ENCODE data around the gene LMNTD2. TPM values are rescaled to one million over a fixed set of nuclear protein-coding genes. Genes with fewer than 3 reads are reported as not detected.

Gene LMNTD2
- total and polyA plus RNA-seq, 2 of the 13 experiments (the other 11 are each of a cell fraction or from before 2014, with no cell fraction given) = 1.1 to 3.1 TPM

- TF ChIP-seq ARNTL (CRISPR knock-in tag; IDR thresholded peaks at IDR 0.05) = peak; percentile 56; the same call in 1 of the 2 replicates
- TF ChIP-seq SAP130 (CRISPR knock-in tag; IDR thresholded peaks at IDR 0.05; ENCODE audit: low read depth) = peak; percentile 83
- TF ChIP-seq, protein P1, sequence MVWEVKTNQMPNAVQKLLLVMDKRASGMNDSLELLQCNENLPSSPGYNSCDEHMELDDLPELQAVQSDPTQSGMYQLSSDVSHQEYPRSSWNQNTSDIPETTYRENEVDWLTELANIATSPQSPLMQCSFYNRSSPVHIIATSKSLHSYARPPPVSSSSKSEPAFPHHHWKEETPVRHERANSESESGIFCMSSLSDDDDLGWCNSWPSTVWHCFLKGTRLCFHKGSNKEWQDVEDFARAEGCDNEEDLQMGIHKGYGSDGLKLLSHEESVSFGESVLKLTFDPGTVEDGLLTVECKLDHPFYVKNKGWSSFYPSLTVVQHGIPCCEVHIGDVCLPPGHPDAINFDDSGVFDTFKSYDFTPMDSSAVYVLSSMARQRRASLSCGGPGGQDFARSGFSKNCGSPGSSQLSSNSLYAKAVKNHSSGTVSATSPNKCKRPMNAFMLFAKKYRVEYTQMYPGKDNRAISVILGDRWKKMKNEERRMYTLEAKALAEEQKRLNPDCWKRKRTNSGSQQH (CRISPR knock-in tag; IDR thresholded peaks at IDR 0.05; ENCODE audit: low read depth) = no peak
- TF ChIP-seq XRCC5 (optimal IDR thresholded peaks at IDR 0.05; ENCODE audit: low read length) = peak; percentile 93
- TF ChIP-seq REPIN1 (CRISPR knock-in tag; IDR thresholded peaks at IDR 0.05; ENCODE audit: borderline replicate concordance, low read depth) = peak; percentile 32; the same call in 1 of the 2 replicates
- no peak for TF ChIP-seq ZNF232 (CRISPR knock-in tag; IDR thresholded peaks at IDR 0.05; ENCODE audit: borderline replicate concordance)
- TF ChIP-seq FOXC1 (CRISPR knock-in tag; IDR thresholded peaks at IDR 0.05; ENCODE audit: borderline replicate concordance) = peak; percentile 88
- TF ChIP-seq FLYWCH1 (CRISPR knock-in tag; IDR thresholded peaks at IDR 0.05) = no peak
- TF ChIP-seq SAFB2 (CRISPR knock-in tag; IDR thresholded peaks at IDR 0.05; ENCODE audit: borderline replicate concordance, low read depth) = 0 out of 2 replicates have a peak, but pooled peaks have one; percentile 55
- TF ChIP-seq GLMP (CRISPR knock-in tag; IDR thresholded peaks at IDR 0.05; ENCODE audit: borderline replicate concordance) = no peak
- TF ChIP-seq ZNF713 (CRISPR knock-in tag; IDR thresholded peaks at IDR 0.05) = no peak
- TF ChIP-seq NCOA1 (CRISPR knock-in tag; IDR thresholded peaks at IDR 0.05) = peak; percentile 75; the same call in 1 of the 2 replicates
- no peak for TF ChIP-seq SIN3A (IDR thresholded peaks at IDR 0.05; ENCODE audit: borderline replicate concordance, low read depth, low read length)
- TF ChIP-seq CCAR2 (optimal IDR thresholded peaks at IDR 0.05; ENCODE audit: low read depth, low read length) = no peak
- no peak for TF ChIP-seq ZNF790 (CRISPR knock-in tag; IDR thresholded peaks at IDR 0.05; ENCODE audit: borderline replicate concordance)
- peak; percentile 93 for TF ChIP-seq KDM2A (CRISPR knock-in tag; IDR thresholded peaks at IDR 0.05; ENCODE audit: borderline replicate concordance, low read depth)
- TF ChIP-seq SCMH1 (CRISPR knock-in tag; IDR thresholded peaks at IDR 0.05; ENCODE audit: borderline replicate concordance) = no peak
- TF ChIP-seq, protein P2, sequence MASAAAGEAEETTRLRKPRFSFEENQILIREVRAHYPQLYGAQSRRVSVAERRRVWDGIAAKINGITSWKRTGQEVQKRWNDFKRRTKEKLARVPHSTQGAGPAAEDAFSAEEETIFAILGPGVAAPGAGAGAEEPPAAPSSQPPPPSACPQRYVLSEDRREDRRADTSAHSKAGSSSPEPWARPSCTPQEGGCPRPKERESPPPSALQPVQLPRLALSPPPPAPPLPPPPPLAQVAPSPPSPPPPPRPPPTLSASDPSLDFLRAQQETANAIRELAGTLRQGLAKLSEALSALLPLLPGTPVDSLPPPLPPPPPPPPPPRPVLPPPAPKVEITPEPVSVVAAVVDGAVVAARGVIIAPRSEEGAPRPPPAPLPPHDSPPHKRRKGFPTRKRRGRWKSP (CRISPR knock-in tag; IDR thresholded peaks at IDR 0.05) = peak; percentile 56; the same call in 1 of the 2 replicates
- TF ChIP-seq, protein P3, sequence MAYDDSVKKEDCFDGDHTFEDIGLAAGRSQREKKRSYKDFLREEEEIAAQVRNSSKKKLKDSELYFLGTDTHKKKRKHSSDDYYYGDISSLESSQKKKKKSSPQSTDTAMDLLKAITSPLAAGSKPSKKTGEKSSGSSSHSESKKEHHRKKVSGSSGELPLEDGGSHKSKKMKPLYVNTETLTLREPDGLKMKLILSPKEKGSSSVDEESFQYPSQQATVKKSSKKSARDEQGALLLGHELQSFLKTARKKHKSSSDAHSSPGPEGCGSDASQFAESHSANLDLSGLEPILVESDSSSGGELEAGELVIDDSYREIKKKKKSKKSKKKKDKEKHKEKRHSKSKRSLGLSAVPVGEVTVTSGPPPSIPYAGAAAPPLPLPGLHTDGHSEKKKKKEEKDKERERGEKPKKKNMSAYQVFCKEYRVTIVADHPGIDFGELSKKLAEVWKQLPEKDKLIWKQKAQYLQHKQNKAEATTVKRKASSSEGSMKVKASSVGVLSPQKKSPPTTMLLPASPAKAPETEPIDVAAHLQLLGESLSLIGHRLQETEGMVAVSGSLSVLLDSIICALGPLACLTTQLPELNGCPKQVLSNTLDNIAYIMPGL (CRISPR knock-in tag; IDR thresholded peaks at IDR 0.05; ENCODE audit: borderline replicate concordance in 1 of 2, low read depth in 1 of 2) = peak; percentile 89 to 94
- TF ChIP-seq ZIK1 (CRISPR knock-in tag; IDR thresholded peaks at IDR 0.05; ENCODE audit: borderline replicate concordance, low read depth) = peak; percentile 82; the same call in 1 of the 2 replicates
- TF ChIP-seq ZNF616 (CRISPR knock-in tag; IDR thresholded peaks at IDR 0.05; ENCODE audit: low read depth) = peak; percentile 56; the same call in 1 of the 2 replicates
- TF ChIP-seq MAF1 (CRISPR knock-in tag; IDR thresholded peaks at IDR 0.05; ENCODE audit: borderline replicate concordance) = no peak
- TF ChIP-seq TAF1 (CRISPR knock-in tag; IDR thresholded peaks at IDR 0.05) = no peak
- TF ChIP-seq AHR (CRISPR knock-in tag; IDR thresholded peaks at IDR 0.05) = peak; percentile 19; the same call in 1 of the 2 replicates
Measured at GRCh38 chr11:518463-519202, 41.9 kb downstream of the LMNTD2 start (continued).

All from HepG2 (cell line).